ENCODE data around the gene TTYH1. TPM values are rescaled to one million over a fixed set of nuclear protein-coding genes. Genes with fewer than 3 reads are reported as not detected.
"Not testable (repeated sequence)": the region's sequence is repeated elsewhere in the genome, so short reads cannot be mapped to it uniquely, and the experiment has no call there.

The TTYH1 gene
- total RNA-seq, 1 donor from 2014 or later: 6.0 TPM

DNA sequence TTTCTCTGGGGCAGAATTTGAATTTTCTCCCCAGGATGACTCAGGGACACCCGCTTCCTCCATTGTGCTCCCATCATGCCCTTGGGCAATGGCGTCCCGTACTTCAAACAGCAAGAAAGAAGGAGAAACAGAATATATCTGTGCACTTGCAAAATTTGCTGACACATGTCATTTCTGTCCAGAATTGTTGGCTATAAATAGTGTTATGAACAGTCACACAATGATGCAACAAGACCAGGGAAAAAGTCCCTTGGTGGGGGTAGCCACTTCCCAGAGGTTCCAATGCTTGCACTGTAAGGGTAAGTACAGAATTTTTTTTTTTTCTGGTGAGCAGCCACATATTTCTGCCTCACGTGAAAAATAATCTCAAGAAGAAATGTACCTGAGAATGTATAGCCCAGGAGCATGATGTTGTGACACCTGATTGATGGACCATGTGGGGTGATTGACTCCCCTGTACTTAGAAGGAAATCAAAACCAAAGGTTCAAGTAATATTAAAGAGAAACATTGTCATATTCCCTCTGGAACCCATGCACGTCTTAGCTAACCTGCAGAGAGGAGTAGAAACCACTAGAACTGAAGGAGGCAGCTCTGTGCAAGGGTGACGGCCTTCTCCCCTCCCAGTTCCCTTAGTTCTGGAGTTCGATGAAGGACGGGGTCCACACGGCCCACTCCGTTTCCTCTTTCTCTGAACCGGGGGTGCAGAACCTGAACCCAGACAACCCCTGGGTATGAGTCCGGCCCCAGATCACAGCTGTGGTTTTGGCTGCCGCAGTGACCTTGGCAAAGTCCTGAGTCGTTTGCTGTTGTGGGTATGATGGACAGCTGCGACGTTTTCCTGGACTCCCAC is 41.3 kb upstream of the TTYH1 start:
- no peak for DNase-seq (ENCODE audit: low spot score in 2 of 2, unreplicated experiment in 2 of 2)
- Mint-ChIP-seq H3K27me3 (ENCODE audit: low read depth) (peaks cover 21% of the 10 kb centered on the region), H3K27ac (no peak overlapping the region), H3K4me3 (no peak overlapping the region), H3K36me3 (no peaks in the 10 kb centered on the region), H3K4me1 (no peaks in the 10 kb centered on the region), H3K9me3 (no peaks in the 10 kb centered on the region)
- TF ChIP-seq, protein P1, sequence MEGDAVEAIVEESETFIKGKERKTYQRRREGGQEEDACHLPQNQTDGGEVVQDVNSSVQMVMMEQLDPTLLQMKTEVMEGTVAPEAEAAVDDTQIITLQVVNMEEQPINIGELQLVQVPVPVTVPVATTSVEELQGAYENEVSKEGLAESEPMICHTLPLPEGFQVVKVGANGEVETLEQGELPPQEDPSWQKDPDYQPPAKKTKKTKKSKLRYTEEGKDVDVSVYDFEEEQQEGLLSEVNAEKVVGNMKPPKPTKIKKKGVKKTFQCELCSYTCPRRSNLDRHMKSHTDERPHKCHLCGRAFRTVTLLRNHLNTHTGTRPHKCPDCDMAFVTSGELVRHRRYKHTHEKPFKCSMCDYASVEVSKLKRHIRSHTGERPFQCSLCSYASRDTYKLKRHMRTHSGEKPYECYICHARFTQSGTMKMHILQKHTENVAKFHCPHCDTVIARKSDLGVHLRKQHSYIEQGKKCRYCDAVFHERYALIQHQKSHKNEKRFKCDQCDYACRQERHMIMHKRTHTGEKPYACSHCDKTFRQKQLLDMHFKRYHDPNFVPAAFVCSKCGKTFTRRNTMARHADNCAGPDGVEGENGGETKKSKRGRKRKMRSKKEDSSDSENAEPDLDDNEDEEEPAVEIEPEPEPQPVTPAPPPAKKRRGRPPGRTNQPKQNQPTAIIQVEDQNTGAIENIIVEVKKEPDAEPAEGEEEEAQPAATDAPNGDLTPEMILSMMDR (IDR thresholded peaks at IDR 0.05; ENCODE audit: unreplicated experiment): no peak

DNA sequence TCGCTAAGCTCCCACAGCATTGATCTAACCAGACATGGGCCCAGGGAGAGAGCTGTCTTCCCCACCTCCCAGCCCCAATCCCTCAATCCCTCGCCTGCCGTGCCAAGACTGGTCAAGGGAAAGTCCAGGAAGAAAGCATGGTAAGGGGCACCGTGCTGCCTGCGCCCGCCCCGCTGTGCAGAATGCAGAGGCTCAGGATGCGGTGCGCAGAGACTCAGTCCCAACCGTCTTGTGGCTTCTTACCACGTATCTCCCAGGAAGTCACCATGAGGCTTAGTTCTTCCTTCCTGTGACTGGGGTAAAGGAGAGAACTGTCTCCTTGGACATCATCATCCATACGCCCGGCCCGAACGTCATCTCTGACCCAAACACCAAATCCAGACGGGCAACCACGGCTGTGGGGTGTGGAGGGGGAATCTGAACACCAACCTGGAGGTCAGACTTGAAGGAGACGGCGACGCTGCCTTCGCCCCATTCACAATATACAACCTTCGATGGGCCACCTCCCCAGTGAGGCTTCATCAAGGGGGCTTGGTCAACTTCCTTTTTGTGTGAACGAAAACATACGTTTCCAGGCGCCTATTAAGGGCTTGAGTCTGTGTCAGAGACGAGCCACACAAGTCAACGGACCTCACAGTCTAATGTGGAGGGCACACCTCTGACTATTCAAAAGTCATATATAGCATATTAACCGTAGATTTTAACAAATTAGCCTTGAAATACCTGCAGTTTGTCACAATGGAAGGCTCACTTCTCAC is 39.9 kb upstream of the TTYH1 start:
- not testable (repeated sequence) for H3K9me3 Mint-ChIP-seq
- peaks cover 22% of the 10 kb centered on the region for H3K27me3 Mint-ChIP-seq (ENCODE audit: low read depth)

DNA sequence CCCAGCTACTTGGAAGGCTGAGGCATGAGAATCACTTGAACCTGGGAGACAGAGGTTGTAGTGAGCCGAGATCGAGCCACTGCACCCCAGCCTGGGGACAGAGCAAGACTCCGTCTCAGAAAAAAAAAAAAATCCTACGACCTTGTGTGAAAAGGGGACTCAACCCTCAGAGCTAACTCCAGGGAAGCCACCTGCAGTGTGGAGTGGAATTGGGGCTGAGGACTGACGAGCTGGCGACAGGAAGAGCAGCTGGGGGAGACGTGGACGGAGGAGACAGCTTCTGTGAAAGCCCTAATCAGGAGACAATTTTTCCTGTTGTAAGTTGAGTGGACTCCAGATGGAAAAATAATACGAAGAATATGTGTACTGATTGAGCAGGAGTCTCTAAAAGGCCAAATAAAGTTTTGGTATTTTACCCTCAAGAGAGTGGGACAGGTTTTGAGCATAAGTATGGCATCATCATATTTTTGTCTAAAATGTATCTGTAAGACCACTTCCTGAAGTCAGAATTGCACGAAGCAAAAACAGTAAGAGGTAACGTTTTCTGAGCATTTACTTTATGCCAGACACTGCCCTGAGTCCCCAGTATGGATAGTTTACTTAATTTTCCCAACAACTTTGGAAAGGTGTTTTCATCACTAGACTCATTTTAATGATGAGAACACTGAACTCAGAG is 38.5 kb upstream of the TTYH1 start:
- Mint-ChIP-seq H3K9me3 (peaks cover 4% of the 10 kb centered on the region), H3K4me1 (no peaks in the 10 kb centered on the region), H3K27ac (no peak overlapping the region), H3K36me3 (no peaks in the 10 kb centered on the region), H3K27me3 (ENCODE audit: low read depth) (peaks cover 21% of the 10 kb centered on the region), H3K4me3 (no peak overlapping the region)
- DNase-seq (ENCODE audit: low spot score in 2 of 2, unreplicated experiment in 2 of 2): no peak
- TF ChIP-seq, protein P1 (IDR thresholded peaks at IDR 0.05; ENCODE audit: unreplicated experiment): no peak

More for the DNA sequence above, 39.9 kb upstream of the TTYH1 start:
- H3K36me3 Mint-ChIP-seq; H3K4me1 Mint-ChIP-seq; H3K4me3 Mint-ChIP-seq; DNase-seq (ENCODE audit: low spot score in 2 of 2, unreplicated experiment in 2 of 2); H3K27ac Mint-ChIP-seq: not testable (repeated sequence)

DNA sequence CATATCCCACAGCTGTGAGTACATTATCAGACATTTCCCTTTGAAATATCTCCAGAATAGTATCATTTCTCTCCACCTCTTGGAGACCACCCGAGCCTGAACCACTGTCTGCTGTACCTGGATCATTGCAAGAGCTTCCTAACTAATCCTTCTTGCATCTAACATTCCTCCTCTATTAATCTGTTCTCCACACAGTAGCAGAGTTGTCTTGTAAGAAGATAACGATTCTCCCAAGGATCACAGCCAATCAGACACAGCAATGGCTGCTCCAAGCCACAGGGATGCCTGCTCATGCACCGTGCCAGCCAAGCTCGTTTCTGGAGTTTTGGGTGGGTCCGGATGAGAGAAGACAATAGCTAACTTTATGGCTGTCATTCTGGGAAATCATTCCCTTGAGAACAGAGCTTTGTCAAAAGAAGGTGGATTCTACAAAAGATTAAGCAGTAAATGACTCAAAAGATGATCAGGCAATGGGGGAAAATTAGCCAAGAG is 36.0 kb upstream of the TTYH1 start:
- TF ChIP-seq, protein P1 (IDR thresholded peaks at IDR 0.05; ENCODE audit: unreplicated experiment): no peak
- H3K27me3 Mint-ChIP-seq (ENCODE audit: low read depth): peaks cover 23% of the 10 kb centered on the region
- no peak for DNase-seq (ENCODE audit: low spot score in 2 of 2, unreplicated experiment in 2 of 2)
- H3K27ac Mint-ChIP-seq: no peak overlapping the region
- no peaks in the 10 kb centered on the region for H3K36me3 Mint-ChIP-seq
- no peaks in the 10 kb centered on the region for H3K4me1 Mint-ChIP-seq
- H3K9me3 Mint-ChIP-seq: peaks cover 4% of the 10 kb centered on the region
- H3K4me3 Mint-ChIP-seq: no peak overlapping the region

DNA sequence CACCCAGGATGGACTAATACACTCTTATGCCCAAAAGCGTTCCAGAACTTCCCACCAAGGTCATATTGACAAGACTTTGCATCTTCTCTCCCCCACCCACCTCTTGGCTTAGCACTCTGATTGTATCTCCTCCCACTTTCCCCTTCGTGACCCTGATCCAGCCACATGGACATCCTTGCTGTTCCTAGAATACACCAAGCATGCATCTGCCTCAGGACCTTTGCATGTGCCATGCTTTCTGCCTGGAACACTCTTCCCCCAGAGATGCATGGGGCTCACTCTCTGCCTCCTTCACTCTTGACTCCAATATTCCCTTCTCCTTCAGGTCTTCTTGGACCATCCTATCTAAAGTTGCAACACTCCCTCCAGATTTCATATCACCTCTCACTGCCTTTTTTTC is 34.4 kb upstream of the TTYH1 start:
- Mint-ChIP-seq H3K27ac (no peak overlapping the region), H3K27me3 (ENCODE audit: low read depth) (peaks cover 34% of the 10 kb centered on the region), H3K9me3 (peaks cover 4% of the 10 kb centered on the region), H3K4me3 (no peak overlapping the region), H3K4me1 (no peaks in the 10 kb centered on the region), H3K36me3 (no peaks in the 10 kb centered on the region)
- no peak for DNase-seq (ENCODE audit: low spot score in 2 of 2, unreplicated experiment in 2 of 2)
- TF ChIP-seq, protein P1 (IDR thresholded peaks at IDR 0.05; ENCODE audit: unreplicated experiment): no peak

DNA sequence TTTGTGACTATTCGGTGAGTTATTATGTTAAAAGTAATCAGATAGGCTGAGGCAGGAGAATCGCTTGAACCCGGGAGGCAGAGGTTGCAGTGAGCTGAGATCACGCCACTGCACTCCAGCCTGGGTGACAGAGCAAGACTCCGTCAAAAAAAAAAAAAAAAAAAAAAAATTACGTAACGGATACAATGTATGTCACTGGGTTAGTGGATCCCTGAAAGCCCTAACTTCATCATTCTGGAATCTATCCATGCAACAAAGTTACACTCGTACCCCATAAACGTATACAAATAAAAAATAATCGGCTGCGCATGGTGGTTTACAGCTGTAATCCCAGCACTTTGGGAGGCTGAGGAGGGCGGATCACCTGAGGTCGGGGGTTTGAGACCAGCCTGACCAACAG is 33.2 kb upstream of the TTYH1 start:
- H3K27ac Mint-ChIP-seq; H3K4me3 Mint-ChIP-seq; H3K4me1 Mint-ChIP-seq; DNase-seq (ENCODE audit: low spot score in 2 of 2, unreplicated experiment in 2 of 2); H3K9me3 Mint-ChIP-seq; H3K36me3 Mint-ChIP-seq: not testable (repeated sequence)
- H3K27me3 Mint-ChIP-seq (ENCODE audit: low read depth): peaks cover 32% of the 10 kb centered on the region
